Suprapubic skin (tissue), 4 donors: ENCODE results near the gene FAF2.

Source experiments
- EP300 ChIP-seq: sonication (generic); formaldehyde crosslinking; IDR thresholded peaks from one replicate; pipeline ENCODE4 v1.6.1; 2017; ENCODE audit warnings: antibody characterized with exemption
- POLR2A ChIP-seq, 2 donors: fragments of 450-650 bp; IDR thresholded peaks; one replicate each; pipeline ENCODE4 v1.6.1; 2017; ENCODE audit warnings: antibody characterized with exemption in 2 of 2, mild to moderate bottlenecking in 2 of 2, moderate library complexity in 2 of 2
- POLR2AphosphoS5 ChIP-seq, 3 donors: sonication (generic); formaldehyde crosslinking; IDR thresholded peaks; one replicate each; pipeline ENCODE4 v1.6.1; 2017; ENCODE audit warnings: antibody characterized with exemption in 3 of 3
- TF ChIP-seq, protein P1 (sequence below), 2 donors: fragments of 200-600 bp in 1 of 2; fragments of 450-650 bp in 1 of 2; sonication (generic) in 1 of 2; IDR thresholded peaks; one replicate each; pipeline ENCODE4 v1.5.1; 2016 to 2019; ENCODE audit warnings: antibody characterized with exemption in 2 of 2, mild to moderate bottlenecking in 1 of 2, moderate library complexity in 1 of 2

DNA sequence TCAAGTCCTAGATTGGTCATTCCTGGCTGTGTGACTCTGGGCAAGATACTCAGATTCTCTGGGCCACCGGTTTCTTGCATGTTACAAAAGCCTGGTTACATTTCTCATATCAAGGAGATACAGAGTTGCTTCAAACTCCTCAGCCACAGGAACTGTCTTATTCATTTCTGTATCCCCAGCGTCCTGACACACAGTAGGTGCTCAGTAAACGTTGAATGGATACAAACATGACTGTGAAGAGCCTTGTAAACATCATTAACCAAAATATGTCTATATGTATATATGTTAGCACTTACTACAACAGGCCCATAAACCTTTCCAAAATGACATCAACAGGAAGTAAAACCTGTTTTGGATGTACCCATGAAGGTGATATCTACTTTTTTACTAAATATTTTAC lies 33.5 kb upstream of the FAF2 start:
- TF ChIP-seq POLR2A (IDR thresholded peaks at IDR 0.05) (no peak), POLR2AphosphoS5 (IDR thresholded peaks at IDR 0.05) (no peak), EP300 (no peak)
- TF ChIP-seq, protein P1, sequence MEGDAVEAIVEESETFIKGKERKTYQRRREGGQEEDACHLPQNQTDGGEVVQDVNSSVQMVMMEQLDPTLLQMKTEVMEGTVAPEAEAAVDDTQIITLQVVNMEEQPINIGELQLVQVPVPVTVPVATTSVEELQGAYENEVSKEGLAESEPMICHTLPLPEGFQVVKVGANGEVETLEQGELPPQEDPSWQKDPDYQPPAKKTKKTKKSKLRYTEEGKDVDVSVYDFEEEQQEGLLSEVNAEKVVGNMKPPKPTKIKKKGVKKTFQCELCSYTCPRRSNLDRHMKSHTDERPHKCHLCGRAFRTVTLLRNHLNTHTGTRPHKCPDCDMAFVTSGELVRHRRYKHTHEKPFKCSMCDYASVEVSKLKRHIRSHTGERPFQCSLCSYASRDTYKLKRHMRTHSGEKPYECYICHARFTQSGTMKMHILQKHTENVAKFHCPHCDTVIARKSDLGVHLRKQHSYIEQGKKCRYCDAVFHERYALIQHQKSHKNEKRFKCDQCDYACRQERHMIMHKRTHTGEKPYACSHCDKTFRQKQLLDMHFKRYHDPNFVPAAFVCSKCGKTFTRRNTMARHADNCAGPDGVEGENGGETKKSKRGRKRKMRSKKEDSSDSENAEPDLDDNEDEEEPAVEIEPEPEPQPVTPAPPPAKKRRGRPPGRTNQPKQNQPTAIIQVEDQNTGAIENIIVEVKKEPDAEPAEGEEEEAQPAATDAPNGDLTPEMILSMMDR (IDR thresholded peaks at IDR 0.05), result no peak
